Mesenchymal stem cell (in vitro differentiated cells and primary cell): ENCODE data around the gene ACAA1.

ENCODE experiments used
- DNase-seq: peaks from one replicate; pipeline ENCODE4 v3.0.0-alpha.2; 2013
- H2AFZ ChIP-seq: one replicate; pipeline ENCODE4 v1.6.1; 2013; ENCODE audit warnings: low read depth, mild to moderate bottlenecking, control low read depth, inconsistent platforms, low read length, moderate library complexity
- H2AK5ac ChIP-seq: 2 replicates; pipeline ENCODE4 v1.6.1; 2013; ENCODE audit warnings: low read length, moderate library complexity, mild to moderate bottlenecking, inconsistent platforms; ENCODE audit not compliant: severe bottlenecking
- H2BK120ac ChIP-seq: one replicate; pipeline ENCODE4 v1.6.1; 2013; ENCODE audit warnings: low read depth, mild to moderate bottlenecking, inconsistent platforms, low read length, moderate library complexity
- H2BK12ac ChIP-seq, 2 experiments: one replicate each; pipeline ENCODE4 v1.6.1; 2013; ENCODE audit warnings: inconsistent platforms in 2 of 2, low read length in 2 of 2, mild to moderate bottlenecking in 2 of 2, moderate library complexity in 2 of 2, control low read depth in 1 of 2
- H2BK15ac ChIP-seq: one replicate; pipeline ENCODE4 v1.6.1; 2013; ENCODE audit warnings: mild to moderate bottlenecking, low read depth, inconsistent platforms; ENCODE audit not compliant: poor library complexity, severe bottlenecking
- H2BK5ac ChIP-seq: 2 replicates; pipeline ENCODE4 v1.6.1; 2013; ENCODE audit warnings: low read depth, mild to moderate bottlenecking, low read length, control low read depth, inconsistent platforms; ENCODE audit not compliant: poor library complexity, severe bottlenecking
- H3K14ac ChIP-seq, 2 experiments: one replicate each; pipeline ENCODE4 v1.6.1; 2013; ENCODE audit warnings: inconsistent platforms in 2 of 2, low read length in 2 of 2, control low read depth in 1 of 2, mild to moderate bottlenecking in 1 of 2, moderate library complexity in 1 of 2
- H3K18ac ChIP-seq, 2 experiments: one replicate each; pipeline ENCODE4 v1.6.1; 2013; ENCODE audit warnings: inconsistent platforms in 2 of 2, low read length in 2 of 2, control low read depth in 1 of 2, low read depth in 1 of 2, mild to moderate bottlenecking in 1 of 2
- H3K23ac ChIP-seq, 2 experiments: one replicate each; pipeline ENCODE4 v1.6.1; 2013; ENCODE audit warnings: inconsistent platforms in 2 of 2, low read length in 2 of 2, mild to moderate bottlenecking in 2 of 2, moderate library complexity in 2 of 2, control low read depth in 1 of 2
- H3K27ac ChIP-seq: 2 replicates; pipeline ENCODE4 v1.5.1; 2013; ENCODE audit warnings: mild to moderate bottlenecking, moderate library complexity, low read length, control low read depth, inconsistent platforms; ENCODE audit not compliant: poor library complexity, severe bottlenecking
- H3K27me3 ChIP-seq, 2 experiments: 2 replicates each; pipeline versions ENCODE4 v1.6.1 to v1.7.0; 2013; ENCODE audit warnings: low read length in 2 of 2, mild to moderate bottlenecking in 2 of 2, moderate library complexity in 2 of 2, control low read depth in 1 of 2, inconsistent platforms in 1 of 2; ENCODE audit not compliant: control insufficient read depth in 1 of 2, insufficient read depth in 1 of 2
- H3K36me3 ChIP-seq, 2 experiments: 2 replicates each; pipeline versions ENCODE4 v1.6.1 to v1.7.0; 2013; ENCODE audit warnings: low read length in 2 of 2, control low read depth in 1 of 2, inconsistent platforms in 1 of 2, low read depth in 1 of 2, mild to moderate bottlenecking in 1 of 2; ENCODE audit not compliant: insufficient read depth in 2 of 2, control insufficient read depth in 1 of 2
- H3K4ac ChIP-seq, 2 experiments: one replicate each; pipeline ENCODE4 v1.6.1; 2013; ENCODE audit warnings: inconsistent platforms in 2 of 2, low read length in 2 of 2, mild to moderate bottlenecking in 2 of 2, moderate library complexity in 2 of 2, control low read depth in 1 of 2, low read depth in 1 of 2
- H3K4me1 ChIP-seq: 2 replicates; pipeline ENCODE4 v1.6.1; 2013; ENCODE audit warnings: low read depth, low read length, control low read depth; ENCODE audit not compliant: control insufficient read depth, insufficient read depth
- H3K4me2 ChIP-seq: 2 replicates; pipeline ENCODE4 v1.6.1; 2013; ENCODE audit warnings: low read length, mild to moderate bottlenecking, inconsistent platforms; ENCODE audit not compliant: poor library complexity, severe bottlenecking
- H3K4me3 ChIP-seq, 2 experiments: 2 replicates each; pipeline versions ENCODE4 v1.5.1 to v1.7.0; 2013; ENCODE audit warnings: low read length in 2 of 2, mild to moderate bottlenecking in 2 of 2, control low read depth in 1 of 2, low read depth in 1 of 2; ENCODE audit not compliant: insufficient read depth in 1 of 2
- H3K79me1 ChIP-seq: replicated peaks from 2 replicates; pipeline ENCODE4 v1.6.1; 2013; ENCODE audit warnings: mild to moderate bottlenecking, control low read depth, low read length, inconsistent platforms; ENCODE audit not compliant: poor library complexity, severe bottlenecking
- H3K9ac ChIP-seq: 2 replicates; pipeline ENCODE4 v1.7.0; 2013; ENCODE audit warnings: mild to moderate bottlenecking, low read length, moderate library complexity
- H3K9me3 ChIP-seq: 2 replicates; pipeline ENCODE4 v1.7.0; 2013; ENCODE audit warnings: mild to moderate bottlenecking, low read length; ENCODE audit not compliant: control insufficient read depth
- H4K8ac ChIP-seq: one replicate; pipeline ENCODE4 v1.6.1; 2013; ENCODE audit warnings: inconsistent platforms, mild to moderate bottlenecking, low read length, moderate library complexity
- H4K91ac ChIP-seq: one replicate; pipeline ENCODE4 v1.6.1; 2013; ENCODE audit warnings: mild to moderate bottlenecking, low read length, inconsistent platforms
- WGBS: methylation state at CpG from one replicate; pipeline ENCODE4 v1.1.7; 2013; ENCODE audit warnings: mixed read lengths; 5-methylcytosine and 5-hydroxymethylcytosine counted together

Gene ACAA1

DNA sequence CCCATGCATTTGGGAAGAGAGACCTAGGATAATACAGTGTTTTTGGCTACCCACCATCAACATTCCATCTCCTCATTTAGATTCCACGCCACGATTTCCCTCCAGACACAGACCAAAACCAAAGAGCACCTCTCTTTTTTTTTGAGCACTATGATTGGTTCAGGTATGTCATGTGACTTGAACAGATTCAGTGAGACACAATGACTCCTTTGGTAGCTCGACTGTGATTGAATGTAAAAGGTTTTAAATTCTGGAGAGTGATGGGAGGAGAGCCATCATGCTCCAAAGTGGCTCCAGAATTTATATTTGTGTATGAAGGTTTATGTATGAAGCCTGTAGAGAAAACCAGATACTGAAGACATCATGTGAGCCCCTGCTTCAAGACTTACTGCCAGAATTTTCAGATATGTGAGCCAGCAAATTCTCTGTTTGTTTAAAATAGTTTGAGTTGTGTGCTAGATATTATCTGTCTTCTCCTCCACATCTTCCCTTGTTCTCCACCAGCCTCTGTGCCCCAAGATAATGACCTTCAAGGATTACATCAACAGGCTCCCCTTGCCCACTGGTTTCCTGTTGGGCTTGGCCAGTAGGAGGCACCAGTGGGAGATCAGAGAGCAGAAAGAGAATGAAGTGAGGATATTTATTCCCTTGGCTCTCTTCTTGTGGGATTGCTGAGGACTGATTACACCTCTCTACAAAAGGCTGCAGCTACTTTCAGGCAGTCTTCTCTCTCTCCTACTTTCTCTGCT lies 14.0 kb upstream of the ACAA1 start:
- Histone ChIP-seq H2BK5ac (no peak overlapping the region), H3K36me3 (no peaks in the 10 kb centered on the region), H2BK120ac (no peak overlapping the region), H3K79me1 (no peaks in the 10 kb centered on the region), H3K18ac (no peak overlapping the region), H4K8ac (no peak overlapping the region), H2AK5ac (no peak overlapping the region), H3K4ac (no peak overlapping the region), H4K91ac (no peak overlapping the region), H3K4me1 (no peaks in the 10 kb centered on the region), H3K27ac (no peak overlapping the region), H2AFZ (no peak overlapping the region), H3K9ac (no peak overlapping the region), H3K4me3 (no peak overlapping the region), H3K9me3 (peaks cover 12% of the 10 kb centered on the region), H3K4me2 (no peak overlapping the region), H3K14ac (no peak overlapping the region), H3K23ac (no peak overlapping the region), H3K27me3 (no peaks in the 10 kb centered on the region), H2BK15ac (no peak overlapping the region), H2BK12ac (no peak overlapping the region)
- DNase-seq = no peak
- WGBS = 59% methylated on average over 1 of the region's 3 CpGs

DNA sequence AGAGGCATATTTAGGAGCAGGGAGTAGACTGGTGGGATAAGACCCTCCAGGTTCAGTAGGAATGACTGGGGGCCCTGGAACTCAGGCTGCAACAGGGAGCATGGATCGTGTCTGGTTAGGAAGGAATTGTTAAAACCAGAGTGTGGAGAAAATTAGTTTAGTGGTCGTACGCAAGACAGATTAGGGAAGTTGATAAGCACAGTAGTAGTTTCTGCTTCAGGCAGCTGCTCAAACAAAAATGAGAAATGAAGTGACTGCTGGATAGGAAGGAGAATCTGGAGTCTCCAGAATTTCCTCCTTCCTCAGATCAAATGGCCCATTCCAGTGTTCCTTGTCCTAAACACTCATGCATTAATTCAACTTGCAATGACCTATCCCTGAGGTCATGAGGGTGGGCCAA lies 12.8 kb upstream of the ACAA1 start:
- H3K4me1 ChIP-seq = no peaks in the 10 kb centered on the region
- H3K23ac ChIP-seq = no peak overlapping the region
- H2BK15ac ChIP-seq = no peak overlapping the region
- 71% methylated on average over 3 of the region's 3 CpGs for WGBS
- no peak overlapping the region for H2BK5ac ChIP-seq
- H3K79me1 ChIP-seq = no peaks in the 10 kb centered on the region
- no peaks in the 10 kb centered on the region for H3K36me3 ChIP-seq
- H3K4me3 ChIP-seq = no peak overlapping the region
- H4K8ac ChIP-seq = no peak overlapping the region
- no peak overlapping the region for H2BK120ac ChIP-seq
- peaks cover 14% of the 10 kb centered on the region for H3K9me3 ChIP-seq
- H2AK5ac ChIP-seq = no peak overlapping the region
- DNase-seq = no peak
- no peak overlapping the region for H4K91ac ChIP-seq
- no peak overlapping the region for H3K4me2 ChIP-seq
- H3K14ac ChIP-seq = no peak overlapping the region
- H3K9ac ChIP-seq = no peak overlapping the region
- no peak overlapping the region for H3K18ac ChIP-seq
- H3K4ac ChIP-seq = no peak overlapping the region
- H3K27me3 ChIP-seq = no peaks in the 10 kb centered on the region
- no peak overlapping the region for H2BK12ac ChIP-seq
- no peak overlapping the region for H2AFZ ChIP-seq
- H3K27ac ChIP-seq = no peak overlapping the region

DNA sequence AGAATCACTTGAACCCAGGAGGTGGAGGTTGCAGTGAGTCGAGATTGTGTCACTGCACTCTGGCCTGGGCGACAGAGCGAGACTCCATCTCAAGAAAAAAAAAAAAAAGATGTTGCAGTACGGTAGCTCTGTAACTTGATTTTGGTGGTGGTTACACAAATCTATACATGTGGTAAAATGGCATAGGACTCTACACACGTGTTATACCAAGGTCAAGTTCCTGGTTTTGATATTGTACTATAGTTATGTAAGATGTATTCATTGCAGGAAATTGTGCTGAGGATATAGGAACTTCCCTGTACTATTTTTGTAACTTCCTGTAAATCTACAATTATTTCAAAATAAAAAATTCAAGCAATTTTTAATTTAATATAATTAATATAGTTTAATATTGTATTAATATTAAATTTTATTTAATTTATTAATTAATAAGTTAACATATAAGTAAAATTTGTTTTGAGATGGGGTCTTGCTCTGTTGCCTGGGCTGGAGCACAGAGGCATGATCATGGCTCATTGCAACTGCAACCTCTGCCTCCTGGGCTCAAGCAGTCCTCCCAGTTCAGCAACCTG lies 11.5 kb upstream of the ACAA1 start:
- Histone ChIP-seq H4K8ac (no peak overlapping the region), H2BK120ac (no peak overlapping the region), H3K79me1 (no peaks in the 10 kb centered on the region), H3K18ac (no peak overlapping the region), H3K27me3 (no peaks in the 10 kb centered on the region), H3K9me3 (peaks cover 14% of the 10 kb centered on the region), H2AK5ac (no peak overlapping the region), H3K4ac (no peak overlapping the region), H3K27ac (no peak overlapping the region), H2BK5ac (no peak overlapping the region), H4K91ac (no peak overlapping the region), H3K4me1 (no peaks in the 10 kb centered on the region), H3K4me3 (no peak overlapping the region), H2AFZ (no peak overlapping the region), H2BK15ac (no peak overlapping the region), H2BK12ac (no peak overlapping the region), H3K9ac (no peak overlapping the region), H3K23ac (no peak overlapping the region), H3K36me3 (no peaks in the 10 kb centered on the region), H3K14ac (no peak overlapping the region), H3K4me2 (no peak overlapping the region)
- no peak for DNase-seq
- WGBS = 84% methylated on average over 5 of the region's 5 CpGs

DNA sequence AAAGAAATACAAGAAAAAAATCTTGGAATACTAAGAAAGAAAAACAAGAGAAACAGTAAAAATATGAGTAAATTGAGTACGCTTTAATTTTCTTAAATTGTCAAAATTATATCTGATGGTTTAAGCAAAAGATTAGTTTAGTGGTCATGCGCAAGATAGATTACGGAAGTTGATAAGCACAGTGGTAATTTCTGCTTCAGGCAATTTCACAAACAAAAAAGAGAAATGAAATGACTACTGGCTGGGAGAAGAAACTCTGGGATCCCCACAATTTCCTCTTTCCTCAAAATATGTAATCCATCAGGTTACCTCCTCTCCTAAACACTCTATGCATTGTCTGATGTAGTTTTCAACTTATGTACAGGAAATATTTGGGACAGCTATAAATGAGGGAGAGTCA lies 10.5 kb upstream of the ACAA1 start:
- no peak for DNase-seq
- WGBS = 100% methylated on average over 2 of the region's 3 CpGs
- no peak overlapping the region for H3K23ac ChIP-seq
- H3K4me2 ChIP-seq = no peak overlapping the region
- no peak overlapping the region for H2BK12ac ChIP-seq
- no peak overlapping the region for H3K4ac ChIP-seq
- H2BK15ac ChIP-seq = no peak overlapping the region
- H2BK120ac ChIP-seq = no peak overlapping the region
- H3K9me3 ChIP-seq = peaks cover 14% of the 10 kb centered on the region
- no peak overlapping the region for H4K91ac ChIP-seq
- no peak overlapping the region for H4K8ac ChIP-seq
- no peak overlapping the region for H3K14ac ChIP-seq
- no peak overlapping the region for H3K9ac ChIP-seq
- no peak overlapping the region for H2AK5ac ChIP-seq
- no peak overlapping the region for H3K18ac ChIP-seq
- H2AFZ ChIP-seq = no peak overlapping the region
- H3K36me3 ChIP-seq = peaks cover 3% of the 10 kb centered on the region in 2 experiments
- no peak overlapping the region for H3K4me3 ChIP-seq
- no peak overlapping the region for H2BK5ac ChIP-seq
- H3K27me3 ChIP-seq = no peaks in the 10 kb centered on the region
- no peaks in the 10 kb centered on the region for H3K79me1 ChIP-seq
- H3K4me1 ChIP-seq = no peaks in the 10 kb centered on the region
- no peak overlapping the region for H3K27ac ChIP-seq
